Central memory CD8-positive, alpha-beta T cell (primary cell): ENCODE data around the gene ZNF765.
"Not testable (repeated sequence)": the region's sequence is repeated elsewhere in the genome, so short reads cannot be mapped to it uniquely, and the experiment has no call there.

Source experiments
- ATAC-seq: fragments of 150-1000 bp; cut with Tn5 transposase; replicated peaks from 2 replicates; pipeline ENCODE4 v1.10.0; 2022; ENCODE audit warnings: mild to moderate bottlenecking, moderate FRiP score, moderate number of reproducible peaks; ENCODE audit not compliant: poor library complexity, severe bottlenecking; ENCODE audit errors: extremely low read depth
- DNase-seq, 2 donors: peaks; one replicate each; pipeline ENCODE4 v3.0.0; 2021; ENCODE audit warnings: low spot score in 2 of 2
- H3K27ac Mint-ChIP-seq: one replicate; pipeline ENCODE4 v1.8.0; 2022; ENCODE audit warnings: low read depth, mild to moderate bottlenecking, moderate library complexity, mixed read lengths
- H3K27me3 Mint-ChIP-seq: one replicate; pipeline ENCODE4 v1.8.0; 2022; ENCODE audit warnings: mixed read lengths
- H3K36me3 Mint-ChIP-seq: one replicate; pipeline ENCODE4 v1.8.0; 2022; ENCODE audit warnings: mild to moderate bottlenecking, moderate library complexity, mixed read lengths; ENCODE audit not compliant: insufficient read depth
- H3K4me1 Mint-ChIP-seq: one replicate; pipeline ENCODE4 v1.8.0; 2022; ENCODE audit warnings: mixed read lengths
- H3K4me3 Mint-ChIP-seq: one replicate; pipeline ENCODE4 v1.8.0; 2022; ENCODE audit warnings: mild to moderate bottlenecking, moderate library complexity, mixed read lengths
- H3K9me3 Mint-ChIP-seq: one replicate; pipeline ENCODE4 v1.8.0; 2022; ENCODE audit warnings: mixed read lengths

The ZNF765 gene

GRCh38 chr19:53394974-53395839 is at the start of gene ZNF765:
ZNF765 (plus strand) TSS chr19:53395149; CDS start chr19:53398016, 2,867 bp downstream.
- DNase-seq (peak; percentile 97 to 99), ATAC-seq (peak; percentile 99)
- Mint-ChIP-seq H3K27ac (peak within 1 kb of the TSS; percentile 78), H3K4me3 (peak within 1 kb of the TSS; percentile 82), H3K36me3 (peaks cover 24% of the 10 kb centered on the region), H3K9me3 (no peaks in the 10 kb centered on the region), H3K27me3 (no peaks in the 10 kb centered on the region), H3K4me1 (peaks cover 18% of the 10 kb centered on the region)

- no peaks in the 10 kb centered on the region for H3K4me1 Mint-ChIP-seq
- H3K36me3 Mint-ChIP-seq: peaks cover 20% of the 10 kb centered on the region
- no peaks in the 10 kb centered on the region for H3K27me3 Mint-ChIP-seq
- H3K4me3 Mint-ChIP-seq: no peak overlapping the region
- DNase-seq (no peak), ATAC-seq (no peak)
- H3K9me3 Mint-ChIP-seq: peaks cover 21% of the 10 kb centered on the region
- no peak overlapping the region for H3K27ac Mint-ChIP-seq
Measured at GRCh38 chr19:53355739-53356138, 39.2 kb upstream of the ZNF765 start.

GRCh38 chr19:53357821-53358581 is 36.9 kb upstream of the ZNF765 start:
- Mint-ChIP-seq H3K4me3 (no peak overlapping the region), H3K36me3 (peaks cover 6% of the 10 kb centered on the region), H3K9me3 (peaks cover 6% of the 10 kb centered on the region), H3K4me1 (no peaks in the 10 kb centered on the region), H3K27ac (no peak overlapping the region), H3K27me3 (no peaks in the 10 kb centered on the region)
- DNase-seq: no peak
- no peak for ATAC-seq

- not testable (repeated sequence) for H3K36me3 Mint-ChIP-seq, ATAC-seq, H3K9me3 Mint-ChIP-seq, H3K27ac Mint-ChIP-seq, H3K4me3 Mint-ChIP-seq, H3K4me1 Mint-ChIP-seq, H3K27me3 Mint-ChIP-seq, DNase-seq
Measured at GRCh38 chr19:53360056-53360455, 34.9 kb upstream of the ZNF765 start.

GRCh38 chr19:53365134-53365898 is 29.6 kb upstream of the ZNF765 start, which contains the start of gene ZNF525:
ZNF525 (plus strand) TSS chr19:53365705; CDS start chr19:53372282, 6,577 bp downstream.
- peak within 1 kb of the TSS; percentile 92 for H3K4me3 Mint-ChIP-seq
- ATAC-seq: peak; percentile 100
- H3K36me3 Mint-ChIP-seq: peaks cover 3% of the 10 kb centered on the region
- H3K27me3 Mint-ChIP-seq: no peaks in the 10 kb centered on the region
- peak within 1 kb of the TSS; percentile 81 for H3K27ac Mint-ChIP-seq
- H3K9me3 Mint-ChIP-seq: no peaks in the 10 kb centered on the region
- peaks cover 27% of the 10 kb centered on the region for H3K4me1 Mint-ChIP-seq
- peak; percentile 95 to 97 for DNase-seq

- ATAC-seq (peak; percentile 27), DNase-seq (no peak)
- no peaks in the 10 kb centered on the region for H3K9me3 Mint-ChIP-seq
- peak overlapping the region; percentile 92 for H3K4me3 Mint-ChIP-seq
- H3K27ac Mint-ChIP-seq: peak overlapping the region; percentile 81
- H3K36me3 Mint-ChIP-seq: peaks cover 6% of the 10 kb centered on the region
- peaks cover 31% of the 10 kb centered on the region for H3K4me1 Mint-ChIP-seq
- H3K27me3 Mint-ChIP-seq: no peaks in the 10 kb centered on the region
Measured at GRCh38 chr19:53365899-53366493, 29.0 kb upstream of the ZNF765 start.

GRCh38 chr19:53372196-53372595 is 22.8 kb upstream of the ZNF765 start:
- H3K4me1 Mint-ChIP-seq: peaks cover 30% of the 10 kb centered on the region
- no peak overlapping the region for H3K27ac Mint-ChIP-seq
- no peaks in the 10 kb centered on the region for H3K27me3 Mint-ChIP-seq
- no peak for DNase-seq
- ATAC-seq: no peak
- H3K4me3 Mint-ChIP-seq: no peak overlapping the region
- H3K36me3 Mint-ChIP-seq: peaks cover 32% of the 10 kb centered on the region
- peaks cover 6% of the 10 kb centered on the region for H3K9me3 Mint-ChIP-seq

- no peaks in the 10 kb centered on the region for H3K27me3 Mint-ChIP-seq
- ATAC-seq: no peak
- H3K9me3 Mint-ChIP-seq: peaks cover 6% of the 10 kb centered on the region
- H3K36me3 Mint-ChIP-seq: peaks cover 50% of the 10 kb centered on the region
- DNase-seq: no peak
- no peak overlapping the region for H3K4me3 Mint-ChIP-seq
- no peak overlapping the region for H3K27ac Mint-ChIP-seq
- peaks cover 15% of the 10 kb centered on the region for H3K4me1 Mint-ChIP-seq
Measured at GRCh38 chr19:53374288-53374687, 20.7 kb upstream of the ZNF765 start.

- Mint-ChIP-seq H3K27me3 (no peaks in the 10 kb centered on the region), H3K4me1 (peaks cover 15% of the 10 kb centered on the region), H3K4me3 (no peak overlapping the region), H3K27ac (no peak overlapping the region), H3K9me3 (peaks cover 6% of the 10 kb centered on the region), H3K36me3 (peaks cover 54% of the 10 kb centered on the region)
- ATAC-seq (no peak), DNase-seq (no peak)
Measured at GRCh38 chr19:53374743-53375142, 20.2 kb upstream of the ZNF765 start.

- no peak overlapping the region for H3K4me3 Mint-ChIP-seq
- ATAC-seq: no peak
- peaks cover 42% of the 10 kb centered on the region for H3K36me3 Mint-ChIP-seq
- H3K4me1 Mint-ChIP-seq: peaks cover 3% of the 10 kb centered on the region
- H3K27ac Mint-ChIP-seq: no peak overlapping the region
- peaks cover 30% of the 10 kb centered on the region for H3K9me3 Mint-ChIP-seq
- DNase-seq: no peak
- H3K27me3 Mint-ChIP-seq: no peaks in the 10 kb centered on the region
Measured at GRCh38 chr19:53381376-53381775, 13.6 kb upstream of the ZNF765 start.

- Mint-ChIP-seq H3K4me3 (no peak overlapping the region), H3K27me3 (no peaks in the 10 kb centered on the region), H3K4me1 (no peaks in the 10 kb centered on the region), H3K36me3 (peaks cover 5% of the 10 kb centered on the region), H3K27ac (no peak overlapping the region), H3K9me3 (peaks cover 25% of the 10 kb centered on the region)
- no peak for ATAC-seq
- no peak for DNase-seq
Measured at GRCh38 chr19:53388168-53388567, 6.8 kb upstream of the ZNF765 start.

GRCh38 chr19:53388904-53389303 is 6.0 kb upstream of the ZNF765 start:
- ATAC-seq (no peak), DNase-seq (no peak)
- no peak overlapping the region for H3K4me3 Mint-ChIP-seq
- no peaks in the 10 kb centered on the region for H3K4me1 Mint-ChIP-seq
- no peak overlapping the region for H3K27ac Mint-ChIP-seq
- peaks cover 24% of the 10 kb centered on the region for H3K9me3 Mint-ChIP-seq
- no peaks in the 10 kb centered on the region for H3K27me3 Mint-ChIP-seq
- peaks cover 6% of the 10 kb centered on the region for H3K36me3 Mint-ChIP-seq
